Activated naive CD8-positive, alpha-beta T cell treated with anti-CD3 and anti-CD28 coated beads, Interleukin-2, amount 10 ng/mL, durations not matched to agents 7 days and 5 days (primary cell): ENCODE results near the gene AIMP1. TPM values are rescaled to one million over a fixed set of nuclear protein-coding genes. Genes with fewer than 3 reads are reported as not detected.

ENCODE experiments used
- ATAC-seq: fragments of 150-1000 bp; cut with Tn5 transposase; one replicate; pipeline ENCODE4 v1.10.0; 2021; ENCODE audit warnings: low read depth, moderate library complexity
- POLR2A ChIA-PET: fragments of 350-600 bp; sonication (Branson Sonifier 250); formaldehyde crosslinking; loops from one replicate; lab custom pipeline; 2021; ENCODE audit warnings: antibody characterized with exemption; lab: Charles Lee
- DNase-seq: peaks from one replicate; pipeline ENCODE4 v3.0.0; 2021
- H3K27ac Mint-ChIP-seq: one replicate; pipeline ENCODE4 v1.8.0; 2022; ENCODE audit warnings: mild to moderate bottlenecking, mixed read lengths
- H3K27me3 Mint-ChIP-seq: one replicate; pipeline ENCODE4 v1.8.0; 2022; ENCODE audit warnings: mild to moderate bottlenecking, moderate library complexity, mixed read lengths
- H3K36me3 Mint-ChIP-seq: one replicate; pipeline ENCODE4 v1.8.0; 2021; ENCODE audit warnings: mild to moderate bottlenecking, mixed read lengths
- H3K4me1 Mint-ChIP-seq: one replicate; pipeline ENCODE4 v1.8.0; 2021; ENCODE audit warnings: mixed read lengths
- H3K4me3 Mint-ChIP-seq: one replicate; pipeline ENCODE4 v1.8.0; 2022; ENCODE audit warnings: mild to moderate bottlenecking, moderate library complexity, mixed read lengths
- H3K9me3 Mint-ChIP-seq: one replicate; pipeline ENCODE4 v1.8.0; 2021; ENCODE audit warnings: mixed read lengths
- total RNA-seq, 2 experiments: library from RNA; stranded (reverse); gene quantifications; one replicate each; pipeline ENCODE4 v1.2.3, GENCODE V29; 2021

Gene AIMP1
- 10 to 100 TPM; 47.3 to 57.5 TPM for total RNA-seq

- H3K9me3 Mint-ChIP-seq, result peaks cover 2% of the 10 kb centered on the region
- ATAC-seq, result peak; percentile 88
- H3K4me3 Mint-ChIP-seq, result no peak within 1 kb of the TSS
- POLR2A ChIA-PET, result interaction anchor here (0.7 to 1.0 kb wide), 5 partner anchors 14 to 843 kb away, joined by 3 to 4 read pairs (median 3); partner anchors contain the start of genes GSTCD and INTS12
- H3K4me1 Mint-ChIP-seq, result peaks cover 16% of the 10 kb centered on the region
- H3K36me3 Mint-ChIP-seq, result peaks cover 13% of the 10 kb centered on the region
- no peaks in the 10 kb centered on the region for H3K27me3 Mint-ChIP-seq
- peak; percentile 83 for DNase-seq
- H3K27ac Mint-ChIP-seq, result no peak within 1 kb of the TSS
These were observed at the start of gene AIMP1, which contains the start of gene TBCK for GRCh38 chr4:106315968-106316772. AIMP1 (plus strand) TSS chr4:106316550; CDS start chr4:106325010, 8,460 bp downstream. TBCK (minus strand) TSS chr4:106316209; CDS start chr4:106308960, 7,249 bp downstream.

- Mint-ChIP-seq H3K36me3 (no peaks in the 10 kb centered on the region), H3K4me1 (peaks cover 2% of the 10 kb centered on the region), H3K27me3 (no peaks in the 10 kb centered on the region), H3K9me3 (no peaks in the 10 kb centered on the region), H3K27ac (no peak overlapping the region), H3K4me3 (no peak overlapping the region)
- ATAC-seq (no peak), DNase-seq (no peak)
- POLR2A ChIA-PET, result no interaction called here
These were observed 47.6 kb upstream of the AIMP1 start for GRCh38 chr4:106268786-106269185.

GRCh38 chr4:106269711-106270110 is 46.6 kb upstream of the AIMP1 start:
- Mint-ChIP-seq H3K27ac (no peak overlapping the region), H3K36me3 (peaks cover 3% of the 10 kb centered on the region), H3K4me3 (no peak overlapping the region), H3K9me3 (no peaks in the 10 kb centered on the region), H3K27me3 (no peaks in the 10 kb centered on the region), H3K4me1 (peaks cover 4% of the 10 kb centered on the region)
- POLR2A ChIA-PET, result no interaction called here
- DNase-seq (no peak), ATAC-seq (no peak)

GRCh38 chr4:106270736-106271135 is 45.6 kb upstream of the AIMP1 start:
- H3K27ac Mint-ChIP-seq, result no peak overlapping the region
- DNase-seq, result no peak
- H3K27me3 Mint-ChIP-seq, result no peaks in the 10 kb centered on the region

GRCh38 chr4:106273831-106274230 is 42.5 kb upstream of the AIMP1 start:
- peaks cover 2% of the 10 kb centered on the region for H3K4me1 Mint-ChIP-seq
- DNase-seq, result no peak
- no peaks in the 10 kb centered on the region for H3K9me3 Mint-ChIP-seq

More at GRCh38 chr4:106270736-106271135, 45.6 kb upstream of the AIMP1 start:
- peaks cover 4% of the 10 kb centered on the region for H3K4me1 Mint-ChIP-seq
- peaks cover 3% of the 10 kb centered on the region for H3K36me3 Mint-ChIP-seq
- H3K4me3 Mint-ChIP-seq, result no peak overlapping the region
- POLR2A ChIA-PET, result no interaction called here
- no peaks in the 10 kb centered on the region for H3K9me3 Mint-ChIP-seq
- no peak for ATAC-seq

GRCh38 chr4:106277140-106277675 is 39.1 kb upstream of the AIMP1 start:
- no peaks in the 10 kb centered on the region for H3K27me3 Mint-ChIP-seq
- peaks cover 2% of the 10 kb centered on the region for H3K9me3 Mint-ChIP-seq
- POLR2A ChIA-PET, result no interaction called here
- no peak overlapping the region for H3K4me3 Mint-ChIP-seq
- peaks cover 4% of the 10 kb centered on the region for H3K4me1 Mint-ChIP-seq
- ATAC-seq (no peak), DNase-seq (no peak)
- no peak overlapping the region for H3K27ac Mint-ChIP-seq
- H3K36me3 Mint-ChIP-seq, result peaks cover 15% of the 10 kb centered on the region

More at GRCh38 chr4:106273831-106274230, 42.5 kb upstream of the AIMP1 start:
- H3K4me3 Mint-ChIP-seq, result no peak overlapping the region
- H3K27ac Mint-ChIP-seq, result no peak overlapping the region
- H3K36me3 Mint-ChIP-seq, result peaks cover 6% of the 10 kb centered on the region
- no peak for ATAC-seq
- no peaks in the 10 kb centered on the region for H3K27me3 Mint-ChIP-seq
- POLR2A ChIA-PET, result no interaction called here

- H3K36me3 Mint-ChIP-seq, result peaks cover 25% of the 10 kb centered on the region
- H3K4me1 Mint-ChIP-seq, result peaks cover 2% of the 10 kb centered on the region
- ATAC-seq, result no peak
- DNase-seq, result no peak
- H3K27me3 Mint-ChIP-seq, result no peaks in the 10 kb centered on the region
- H3K9me3 Mint-ChIP-seq, result peaks cover 2% of the 10 kb centered on the region
- H3K27ac Mint-ChIP-seq, result no peak overlapping the region
- no peak overlapping the region for H3K4me3 Mint-ChIP-seq
- POLR2A ChIA-PET, result no interaction called here
These were observed 32.1 kb upstream of the AIMP1 start for GRCh38 chr4:106284227-106284626.

- Mint-ChIP-seq H3K4me1 (no peaks in the 10 kb centered on the region), H3K4me3 (no peak overlapping the region), H3K27ac (no peak overlapping the region), H3K27me3 (no peaks in the 10 kb centered on the region), H3K9me3 (peaks cover under 1% of the 10 kb centered on the region), H3K36me3 (peaks cover 23% of the 10 kb centered on the region)
- ATAC-seq (no peak), DNase-seq (no peak)
- POLR2A ChIA-PET, result no interaction called here
These were observed 29.7 kb upstream of the AIMP1 start for GRCh38 chr4:106286611-106287010.

GRCh38 chr4:106287353-106287969 is 28.9 kb upstream of the AIMP1 start:
- H3K9me3 Mint-ChIP-seq, result no peaks in the 10 kb centered on the region

GRCh38 chr4:106289737-106290136 is 26.6 kb upstream of the AIMP1 start:
- no peaks in the 10 kb centered on the region for H3K4me1 Mint-ChIP-seq
- no peak overlapping the region for H3K4me3 Mint-ChIP-seq
- ATAC-seq (no peak), DNase-seq (no peak)
- no peaks in the 10 kb centered on the region for H3K27me3 Mint-ChIP-seq
- no peak overlapping the region for H3K27ac Mint-ChIP-seq
- POLR2A ChIA-PET, result interaction anchor here (1.2 kb wide), 1 partner anchor 26 kb away, joined by 3 read pairs; no protein-coding TSS in a partner anchor
- no peaks in the 10 kb centered on the region for H3K9me3 Mint-ChIP-seq
- peaks cover 14% of the 10 kb centered on the region for H3K36me3 Mint-ChIP-seq

More at GRCh38 chr4:106287353-106287969, 28.9 kb upstream of the AIMP1 start:
- H3K36me3 Mint-ChIP-seq, result peaks cover 16% of the 10 kb centered on the region
- no peak for DNase-seq
- H3K27ac Mint-ChIP-seq, result no peak overlapping the region
- no peaks in the 10 kb centered on the region for H3K4me1 Mint-ChIP-seq
- ATAC-seq, result no peak
- POLR2A ChIA-PET, result no interaction called here
- no peaks in the 10 kb centered on the region for H3K27me3 Mint-ChIP-seq
- H3K4me3 Mint-ChIP-seq, result no peak overlapping the region

- H3K4me1 Mint-ChIP-seq, result no peaks in the 10 kb centered on the region
- no peak for ATAC-seq
- POLR2A ChIA-PET, result no interaction called here
- H3K27me3 Mint-ChIP-seq, result no peaks in the 10 kb centered on the region
- peaks cover 19% of the 10 kb centered on the region for H3K36me3 Mint-ChIP-seq
- H3K27ac Mint-ChIP-seq, result no peak overlapping the region
- no peak for DNase-seq
- no peaks in the 10 kb centered on the region for H3K9me3 Mint-ChIP-seq
- H3K4me3 Mint-ChIP-seq, result no peak overlapping the region
These were observed 24.7 kb upstream of the AIMP1 start for GRCh38 chr4:106291678-106292077.

GRCh38 chr4:106294062-106294461 is 22.3 kb upstream of the AIMP1 start:
- Mint-ChIP-seq H3K36me3 (peaks cover 22% of the 10 kb centered on the region), H3K27ac (no peak overlapping the region), H3K27me3 (no peaks in the 10 kb centered on the region), H3K4me3 (no peak overlapping the region), H3K9me3 (no peaks in the 10 kb centered on the region), H3K4me1 (peaks cover 4% of the 10 kb centered on the region)
- DNase-seq (no peak), ATAC-seq (no peak)
- POLR2A ChIA-PET, result no interaction called here

- DNase-seq, result no peak
- H3K9me3 Mint-ChIP-seq, result no peaks in the 10 kb centered on the region
- no peaks in the 10 kb centered on the region for H3K27me3 Mint-ChIP-seq
- H3K4me3 Mint-ChIP-seq, result no peak overlapping the region
- H3K36me3 Mint-ChIP-seq, result peaks cover 30% of the 10 kb centered on the region
- ATAC-seq, result no peak
- H3K27ac Mint-ChIP-seq, result no peak overlapping the region
- POLR2A ChIA-PET, result no interaction called here
- H3K4me1 Mint-ChIP-seq, result peaks cover 4% of the 10 kb centered on the region
These were observed 18.9 kb upstream of the AIMP1 start for GRCh38 chr4:106297245-106298035.
